Epithelial cell of proximal tubule (primary cell): ENCODE measurements around the gene EFCAB5. TPM values are rescaled to one million over a fixed set of nuclear protein-coding genes. Genes with fewer than 3 reads are reported as not detected.
"Not testable (repeated sequence)": the region's sequence is repeated elsewhere in the genome, so short reads cannot be mapped to it uniquely, and the experiment has no call there.

Experiments
- DNase-seq: peaks from one replicate; pipeline ENCODE4 v3.0.0-alpha.2; 2011; ENCODE audit warnings: low read depth
- H3K4me3 ChIP-seq: 2 replicates; pipeline ENCODE4 v1.5.1; 2011; ENCODE audit warnings: low read depth, mild to moderate bottlenecking, low read length
- CTCF ChIP-seq: conservative IDR thresholded peaks from 2 replicates; pipeline ENCODE4 v1.5.1; 2012; ENCODE audit warnings: low read depth, mild to moderate bottlenecking, low read length
- total RNA-seq: library from RNA; depleted of rRNA; stranded (reverse); fragments of >200 nt; gene quantifications from 2 replicates; pipeline ENCODE4 v1.2.3, GENCODE V29; 2015

Gene EFCAB5
- total RNA-seq, 1 donor from 2014 or later, result 2.5 TPM

- TF ChIP-seq CTCF, result no peak
- H3K4me3 ChIP-seq, result no peak overlapping the region
- no peak for DNase-seq
Observed at GRCh38 chr17:30133197-30133596, 191.8 kb downstream of the EFCAB5 start.

GRCh38 chr17:30134551-30134950 is 193.1 kb downstream of the EFCAB5 start:
- no peak overlapping the region for H3K4me3 ChIP-seq
- DNase-seq, result no peak
- no peak for TF ChIP-seq CTCF

GRCh38 chr17:30137158-30137557 is 195.7 kb downstream of the EFCAB5 start:
- H3K4me3 ChIP-seq, result no peak overlapping the region
- DNase-seq, result no peak
- no peak for TF ChIP-seq CTCF

- DNase-seq, H3K4me3 ChIP-seq: not testable (repeated sequence)
Observed at GRCh38 chr17:30147860-30148259, 206.4 kb downstream of the EFCAB5 start.

- DNase-seq, result no peak
Observed at GRCh38 chr17:30148376-30148775, 206.9 kb downstream of the EFCAB5 start.

GRCh38 chr17:30151471-30151870 is 210.0 kb downstream of the EFCAB5 start:
- H3K4me3 ChIP-seq, result no peak overlapping the region
- no peak for TF ChIP-seq CTCF
- DNase-seq, result no peak

More at GRCh38 chr17:30148376-30148775, 206.9 kb downstream of the EFCAB5 start:
- TF ChIP-seq CTCF, result no peak
- no peak overlapping the region for H3K4me3 ChIP-seq

GRCh38 chr17:30153463-30153862 is 212.0 kb downstream of the EFCAB5 start:
- no peak overlapping the region for H3K4me3 ChIP-seq
- DNase-seq, result no peak
- no peak for TF ChIP-seq CTCF

- H3K4me3 ChIP-seq, result no peak overlapping the region
- TF ChIP-seq CTCF, result no peak
- DNase-seq, result no peak
Observed at GRCh38 chr17:30155389-30155788, 214.0 kb downstream of the EFCAB5 start.
